Measurements from ENCODE around the gene ASL.

- no peak for TF ChIP-seq CTCF (IDR thresholded peaks at IDR 0.05; ENCODE audit: low read depth, low read length)
- TF ChIP-seq POLR2A (IDR thresholded peaks at IDR 0.05; ENCODE audit: extremely low read depth, insufficient read length), result no peak
- TF ChIP-seq MAX (IDR thresholded peaks at IDR 0.05; ENCODE audit: low read depth, low read length), result no peak
- TF ChIP-seq MYC (IDR thresholded peaks at IDR 0.05; ENCODE audit: low read depth, low read length), result no peak
Measured at GRCh38 chr7:66099232-66099550, 23.6 kb downstream of the ASL start.

Measured in NB4 (cell line).